NCI-H69 (cell line): ENCODE results near the gene EDDM3A.

Source experiments
- DNase-seq: peaks from one replicate; lab custom pipeline; 2025; lab: John Stamatoyannopoulos, UW

The EDDM3A gene

DNA sequence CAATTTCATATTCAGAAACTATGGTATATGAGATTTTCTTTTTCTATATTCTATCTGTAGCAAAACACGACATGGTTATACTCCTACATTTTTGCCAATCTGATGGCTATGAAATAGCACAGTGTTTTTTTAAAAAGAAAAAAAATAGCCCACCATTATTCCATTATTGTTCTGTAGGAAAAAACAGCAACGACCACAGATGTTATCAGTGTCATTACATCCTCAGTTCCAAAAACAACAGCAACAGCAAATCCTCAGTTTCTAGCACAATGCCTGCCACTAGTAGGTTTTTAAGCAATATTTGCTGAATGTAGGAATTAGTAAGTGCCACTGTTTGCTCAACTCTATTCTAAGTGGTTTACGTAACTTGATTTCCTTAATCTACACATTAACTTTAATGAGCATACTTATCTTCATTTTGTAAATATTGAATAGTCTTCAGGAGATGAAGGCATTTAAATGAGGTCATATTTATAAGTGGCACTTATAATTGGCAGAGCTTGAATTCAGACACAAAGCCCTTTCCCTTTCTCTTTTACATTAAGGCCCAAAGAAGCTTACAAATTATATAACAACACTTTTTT lies 43.6 kb downstream of the EDDM3A start:
- no peak for DNase-seq

- DNase-seq = no peak
These were observed 44.9 kb downstream of the EDDM3A start for GRCh38 chr14:20790464-20791116.

- DNase-seq = no peak
These were observed 45.5 kb downstream of the EDDM3A start for GRCh38 chr14:20791187-20791586.

GRCh38 chr14:20791597-20791996 lies 45.9 kb downstream of the EDDM3A start:
- DNase-seq = no peak

- DNase-seq = no peak
These were observed 46.9 kb downstream of the EDDM3A start for GRCh38 chr14:20792556-20792955.

GRCh38 chr14:20794644-20795369 lies 49.1 kb downstream of the EDDM3A start:
- DNase-seq = no peak

DNA sequence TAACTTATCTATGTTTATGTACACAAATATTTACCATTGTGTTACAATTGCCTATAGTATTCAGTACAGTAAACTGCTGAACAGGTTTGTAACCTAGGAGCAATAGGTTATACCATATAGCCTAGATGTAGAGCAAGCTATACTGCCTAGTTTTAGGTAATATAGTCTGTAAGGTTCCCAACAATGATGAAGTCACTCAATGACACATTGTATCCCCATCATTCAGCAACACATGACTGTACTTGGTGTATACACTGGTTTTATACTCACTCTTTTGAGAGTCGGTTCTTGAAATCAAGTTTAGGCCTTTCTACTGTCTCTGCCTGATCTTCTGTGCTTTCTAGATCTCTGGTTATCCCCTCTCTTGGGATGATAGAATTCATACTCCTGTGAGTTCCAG lies 51.5 kb downstream of the EDDM3A start:
- no peak for DNase-seq
